Small intestine (tissue), 16 donors: ENCODE measurements around the gene LUZP2. TPM values are rescaled to one million over a fixed set of nuclear protein-coding genes. Genes with fewer than 3 reads are reported as not detected.

ENCODE experiments used
- DNase-seq, 2 donors: peaks; one replicate each; pipeline versions ENCODE4 v3.0.0 to v3.0.0-alpha.2; 2013
- FAIRE-seq: peaks from 2 replicates; lab custom pipeline; 2012; peaks lifted over from hg19 to GRCh38; lab: Jason Lieb, UNC
- H3K27ac ChIP-seq, 3 donors: one replicate each; pipeline ENCODE4 v1.5.1; 2013; ENCODE audit warnings: low read length in 2 of 3, mild to moderate bottlenecking in 2 of 3, control low read depth in 1 of 3, inconsistent platforms in 1 of 3, low read depth in 1 of 3, moderate library complexity in 1 of 3
- H3K27me3 ChIP-seq, 3 donors: one replicate each; pipeline ENCODE4 v1.6.1; 2013; ENCODE audit warnings: low read length in 3 of 3, inconsistent platforms in 1 of 3; ENCODE audit not compliant: control insufficient read depth in 3 of 3, insufficient read depth in 3 of 3
- H3K36me3 ChIP-seq, 3 donors: one replicate each; pipeline ENCODE4 v1.6.1; 2013; ENCODE audit warnings: low read length in 3 of 3, inconsistent platforms in 1 of 3, low read depth in 1 of 3, mild to moderate bottlenecking in 1 of 3, moderate library complexity in 1 of 3; ENCODE audit not compliant: control insufficient read depth in 3 of 3, insufficient read depth in 2 of 3
- H3K4me1 ChIP-seq, 3 donors: one replicate each; pipeline ENCODE4 v1.6.1; 2013; ENCODE audit warnings: low read length in 2 of 3, inconsistent platforms in 1 of 3, low read depth in 1 of 3, mild to moderate bottlenecking in 1 of 3, moderate library complexity in 1 of 3; ENCODE audit not compliant: control insufficient read depth in 3 of 3, insufficient read depth in 2 of 3
- H3K4me3 ChIP-seq, 3 donors: one replicate each; pipeline ENCODE4 v1.5.1; 2013; ENCODE audit warnings: low read length in 3 of 3, control low read depth in 1 of 3, inconsistent platforms in 1 of 3, low read depth in 1 of 3, mild to moderate bottlenecking in 1 of 3, moderate library complexity in 1 of 3
- H3K9me3 ChIP-seq, 2 donors: one replicate each; pipeline ENCODE4 v1.6.1; 2013; ENCODE audit warnings: low read depth in 1 of 2, low read length in 1 of 2; ENCODE audit not compliant: control insufficient read depth in 2 of 2, insufficient read depth in 1 of 2
- WGBS, 3 donors: extraction: QIAGEN DNeasy Blood & Tissue Kit; methylation state at CpG; one replicate each; pipeline ENCODE4 v1.1.7; 2013; 5-methylcytosine and 5-hydroxymethylcytosine counted together
- long read RNA-seq, 10 donors: transcript quantifications; one replicate each; lab custom pipeline, GENCODE V29; 2026
- polyA plus RNA-seq, 4 donors: library from polyadenylated mRNA; stranded (reverse) in 3 of 4; unstranded in 1 of 4; fragments of 200-250 nt in 3 of 4; fragments of 120-200 nt in 1 of 4; gene quantifications; one replicate each; pipeline versions ENCODE4 v1.2.1 to v1.2.3, GENCODE V29; 2013
- donor health status: healthy with polysubstance abuse.
- donor health status: control.
- donor health status: control.
- donor health status: Bipolar disorder and iron deficiency.
- donor health status: healthy.

LUZP2 gene
- 1 to 10 TPM in 1 of 4 donors, under 1 TPM in 1, not detected in 2; 0.52 to 1.3 TPM for polyA plus RNA-seq
- long read RNA-seq, donor 1, full-length matches to known transcripts, result 2 of 2 reads
- long read RNA-seq, donor 1, partial matches to known transcripts, result 0 of 2 reads
- long read RNA-seq, donor 1, other reads (novel, unspliced or antisense), result 0 of 2 reads
- long read RNA-seq, donor 2, result 0 reads
- long read RNA-seq, donor 3, result 0 reads
- long read RNA-seq, donor 4, result 0 reads
- long read RNA-seq, donor 5, result 0 reads
- long read RNA-seq, donor 6, result 0 reads
- long read RNA-seq, donor 7, result 0 reads
- long read RNA-seq, donor 8, result 0 reads
- long read RNA-seq, donor 9, result 0 reads
- long read RNA-seq, donor 10, result 0 reads

GRCh38 chr11:24496736-24497725 is at the start of gene LUZP2:
Gene LUZP2, plus strand, starts transcription at chr11:24497053.
- DNase-seq, result peak in 1 of 2 donors; percentile 75
- no peak for FAIRE-seq
- H3K4me1 ChIP-seq, result peaks cover 0 to 11% (median 0%) of the 10 kb centered on the region in 3 donors
- H3K9me3 ChIP-seq, result no peaks in the 10 kb centered on the region
- WGBS, 3 donors, result 4 to 13% (median 4%) methylated on average over 62 to 65 of the region's 65 CpGs
- peak within 1 kb of the TSS in 1 of 3 donors; percentile 56 for H3K4me3 ChIP-seq
- no peak within 1 kb of the TSS for H3K27ac ChIP-seq
- H3K27me3 ChIP-seq, result peaks cover 0 to 25% (median 8%) of the 10 kb centered on the region in 3 donors
- no peaks in the 10 kb centered on the region for H3K36me3 ChIP-seq

GRCh38 chr11:24453129-24453718 is 43.6 kb upstream of the LUZP2 start:
- Histone ChIP-seq H3K36me3 (no peaks in the 10 kb centered on the region), H3K27me3 (no peaks in the 10 kb centered on the region), H3K4me3 (no peak overlapping the region), H3K9me3 (no peaks in the 10 kb centered on the region), H3K27ac (no peak overlapping the region), H3K4me1 (no peaks in the 10 kb centered on the region)
- no peak for FAIRE-seq
- no peak for DNase-seq
- WGBS, 3 donors, result 73 to 85% (median 74%) methylated on average over 3 of the region's 3 CpGs

- DNase-seq (no peak), FAIRE-seq (no peak)
- no peaks in the 10 kb centered on the region for H3K27me3 ChIP-seq
- no peaks in the 10 kb centered on the region for H3K4me1 ChIP-seq
- no peak overlapping the region for H3K4me3 ChIP-seq
- H3K36me3 ChIP-seq, result no peaks in the 10 kb centered on the region
- no peaks in the 10 kb centered on the region for H3K9me3 ChIP-seq
- no peak overlapping the region for H3K27ac ChIP-seq
These were observed 38.9 kb upstream of the LUZP2 start for GRCh38 chr11:24457985-24458384.

- Histone ChIP-seq H3K4me1 (no peaks in the 10 kb centered on the region), H3K36me3 (no peaks in the 10 kb centered on the region), H3K4me3 (no peak overlapping the region), H3K27ac (no peak overlapping the region), H3K9me3 (peaks cover 0 to 7% of the 10 kb centered on the region in 2 donors), H3K27me3 (no peaks in the 10 kb centered on the region)
- 88 to 93% (median 90%) methylated on average over 1 of the region's 1 CpG for WGBS, 3 donors
- DNase-seq (no peak), FAIRE-seq (no peak)
These were observed 26.4 kb upstream of the LUZP2 start for GRCh38 chr11:24470431-24470830.

- FAIRE-seq, result no peak
- no peak overlapping the region for H3K4me3 ChIP-seq
- DNase-seq, result no peak
- no peaks in the 10 kb centered on the region for H3K27me3 ChIP-seq
- no peaks in the 10 kb centered on the region for H3K4me1 ChIP-seq
- H3K27ac ChIP-seq, result no peak overlapping the region
- peaks cover 0 to 7% of the 10 kb centered on the region in 2 donors for H3K9me3 ChIP-seq
- WGBS, 3 donors, result 66 to 81% (median 80%) methylated on average over 2 of the region's 2 CpGs
- H3K36me3 ChIP-seq, result no peaks in the 10 kb centered on the region
These were observed 25.8 kb upstream of the LUZP2 start for GRCh38 chr11:24471084-24471483.

GRCh38 chr11:24478718-24479117 is 18.1 kb upstream of the LUZP2 start:
- Histone ChIP-seq H3K4me3 (no peak overlapping the region), H3K9me3 (peaks cover 0 to 7% of the 10 kb centered on the region in 2 donors), H3K27me3 (no peaks in the 10 kb centered on the region), H3K36me3 (no peaks in the 10 kb centered on the region), H3K4me1 (no peaks in the 10 kb centered on the region), H3K27ac (no peak overlapping the region)
- WGBS, 3 donors, result 77 to 84% (median 83%) methylated on average over 1 of the region's 1 CpG
- FAIRE-seq, result no peak
- no peak for DNase-seq

GRCh38 chr11:24489477-24489876 is 7.4 kb upstream of the LUZP2 start:
- no peak for FAIRE-seq
- no peaks in the 10 kb centered on the region for H3K4me1 ChIP-seq
- no peak for DNase-seq
- no peaks in the 10 kb centered on the region for H3K36me3 ChIP-seq
- no peak overlapping the region for H3K4me3 ChIP-seq
- 69 to 80% (median 71%) methylated on average over 4 of the region's 4 CpGs for WGBS, 3 donors
- H3K9me3 ChIP-seq, result no peaks in the 10 kb centered on the region
- no peak overlapping the region for H3K27ac ChIP-seq
- H3K27me3 ChIP-seq, result no peaks in the 10 kb centered on the region

- Histone ChIP-seq H3K27me3 (peaks cover 0 to 25% (median 8%) of the 10 kb centered on the region in 3 donors), H3K9me3 (no peaks in the 10 kb centered on the region), H3K4me1 (peaks cover 0 to 11% (median 0%) of the 10 kb centered on the region in 3 donors), H3K36me3 (no peaks in the 10 kb centered on the region), H3K4me3 (peak overlapping the region in 1 of 3 donors; percentile 56), H3K27ac (no peak overlapping the region)
- FAIRE-seq, result no peak
- 6 to 16% (median 13%) methylated on average over 14 of the region's 14 CpGs for WGBS, 3 donors
- no peak for DNase-seq
These were observed 492 bp upstream of the LUZP2 start for GRCh38 chr11:24496386-24496735.
